OCI-LY7 (cell line): Measurements from ENCODE around the gene TAF3. TPM values are rescaled to one million over a fixed set of nuclear protein-coding genes. Genes with fewer than 3 reads are reported as not detected.

Experiments used
- BruUV-seq: library from RNA; stranded (reverse); fragments of 400-500 nt; replicated peaks from 2 replicates; lab custom pipeline; 2021; lab: Mats Ljungman, UMichigan
- CTCF ChIA-PET: fragments of 300-600 bp; sonication (Branson Sonifier 250); formaldehyde crosslinking; loops from one replicate; lab custom pipeline; 2022; ENCODE audit warnings: antibody characterized with exemption; ENCODE audit not compliant: unreplicated experiment; lab: Charles Lee
- POLR2A ChIA-PET: fragments of 300-600 bp; sonication (Branson Sonifier 250); formaldehyde crosslinking; loops from one replicate; lab custom pipeline; 2022; ENCODE audit warnings: antibody characterized with exemption; lab: Charles Lee
- DNase-seq: peaks from one replicate; pipeline ENCODE4 v3.0.0-alpha.2; 2015; ENCODE audit warnings: low spot score
- H2AFZ ChIP-seq: fragments of 200-600 bp; sonication (generic), shearing (Covaris generic); 2 replicates; pipeline ENCODE4 v1.6.1; 2014; ENCODE audit warnings: mild to moderate bottlenecking, antibody characterized with exemption, low read length, moderate library complexity
- H3K27ac ChIP-seq: fragments of 200-600 bp; sonication (generic); 2 replicates; pipeline ENCODE4 v1.5.1; 2014; ENCODE audit warnings: mixed run types, low read depth, mild to moderate bottlenecking, moderate library complexity, low read length, inconsistent platforms; ENCODE audit not compliant: poor library complexity, severe bottlenecking
- H3K36me3 ChIP-seq: fragments of 200-600 bp; sonication (generic); 2 replicates; pipeline ENCODE4 v1.6.1; 2014; ENCODE audit warnings: mild to moderate bottlenecking, antibody characterized with exemption, low read length, moderate library complexity, mixed read lengths; ENCODE audit not compliant: insufficient read depth
- H3K4me1 ChIP-seq: fragments of 200-600 bp; sonication (generic); 2 replicates; pipeline ENCODE4 v1.5.1; 2014; ENCODE audit warnings: mild to moderate bottlenecking, low read length; ENCODE audit not compliant: insufficient read depth, poor library complexity, severe bottlenecking
- H3K4me2 ChIP-seq: fragments of 200-600 bp; sonication (generic); 2 replicates; pipeline ENCODE4 v1.6.1; 2014; ENCODE audit warnings: mild to moderate bottlenecking, low read length
- H3K4me3 ChIP-seq: fragments of 200-600 bp; sonication (generic); 2 replicates; pipeline ENCODE4 v1.5.1; 2014; ENCODE audit warnings: mild to moderate bottlenecking, low read depth, low read length; ENCODE audit not compliant: poor library complexity, severe bottlenecking
- H3K79me2 ChIP-seq: fragments of 200-600 bp; sonication (generic); 2 replicates; pipeline ENCODE4 v1.6.1; 2016; ENCODE audit warnings: low read depth, mild to moderate bottlenecking, low read length, moderate library complexity, mixed read lengths; ENCODE audit not compliant: insufficient read depth
- H3K9me2 ChIP-seq: fragments of 200-600 bp; sonication (generic); 2 replicates; pipeline ENCODE4 v1.6.1; 2016; ENCODE audit warnings: mild to moderate bottlenecking, low read length, mixed read lengths; ENCODE audit not compliant: insufficient read depth
- H3K9me3 ChIP-seq: fragments of 200-600 bp; sonication (generic); 2 replicates; pipeline ENCODE4 v1.6.1; 2014; ENCODE audit warnings: mild to moderate bottlenecking, mixed run types, low read length, mixed read lengths
- H4K20me1 ChIP-seq: fragments of 200-600 bp; sonication (generic); 2 replicates; pipeline ENCODE4 v1.6.1; 2014; ENCODE audit warnings: mild to moderate bottlenecking, antibody characterized with exemption, low read length, moderate library complexity, mixed read lengths; ENCODE audit not compliant: insufficient read depth
- EZH2phosphoT487 ChIP-seq: fragments of 200-600 bp; sonication (generic); IDR thresholded peaks from 2 replicates; pipeline ENCODE4 v1.6.1; 2018; ENCODE audit warnings: low read depth, borderline replicate concordance, mild to moderate bottlenecking, mixed run types, antibody characterized with exemption, low read length, moderate library complexity, mixed read lengths
- intact Hi-C: fragments of 100-400 bp; cut with micrococcal nuclease; formaldehyde crosslinking; loops from one replicate; pipeline ENCODE4 v1.10.0; 2022; ENCODE audit not compliant: unreplicated experiment
- total RNA-seq, 2 experiments: library from RNA; depleted of rRNA in 1 of 2; stranded (reverse); fragments of >200 nt in 1 of 2; shearing (Covaris generic) in 1 of 2; gene quantifications; 2 replicates each; pipeline ENCODE4 v1.2.3, GENCODE V29; 2014 to 2022
- TF ChIP-seq, protein P1 (sequence below): fragments of 200-600 bp; sonication (generic); conservative IDR thresholded peaks from 2 replicates; pipeline ENCODE4 v1.5.1; 2014; ENCODE audit warnings: mild to moderate bottlenecking, antibody characterized with exemption, low read length, moderate library complexity, mixed read lengths

The TAF3 gene
- total RNA-seq, 2 experiments from 2014 or later = 3.8 to 11.1 TPM

DNA sequence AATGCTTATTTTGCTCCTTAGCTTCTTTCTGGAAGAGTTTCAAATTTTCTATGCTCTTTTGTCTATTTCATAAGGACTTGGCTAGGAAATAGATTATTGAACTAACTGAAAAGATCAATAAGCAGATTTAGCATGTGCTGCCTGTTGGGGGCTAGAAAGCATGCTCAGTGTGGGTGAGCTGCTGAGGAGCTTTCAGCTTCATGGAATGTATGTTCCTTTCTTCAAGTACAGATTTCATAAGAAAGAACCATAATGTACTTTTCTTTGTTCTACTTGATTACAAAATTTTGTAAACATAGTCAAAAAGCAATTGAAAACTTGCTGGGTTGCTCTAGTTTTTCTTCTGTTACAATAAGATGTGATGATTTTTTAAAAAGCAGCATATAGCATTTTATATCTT, 73.8 kb downstream of the TAF3 start:
- Histone ChIP-seq H3K4me2 (no peak overlapping the region), H3K4me1 (no peaks in the 10 kb centered on the region), H3K79me2 (no peaks in the 10 kb centered on the region), H4K20me1 (peaks cover 7% of the 10 kb centered on the region), H3K4me3 (no peak overlapping the region), H3K36me3 (no peaks in the 10 kb centered on the region), H2AFZ (no peak overlapping the region), H3K9me3 (no peaks in the 10 kb centered on the region), H3K27ac (no peak overlapping the region), H3K9me2 (no peaks in the 10 kb centered on the region)
- BruUV-seq = no TSS peak
- ChIA-PET CTCF (no interaction called here), POLR2A (no interaction called here)
- intact Hi-C loops = no loop called here
- TF ChIP-seq EZH2phosphoT487 = no peak
- TF ChIP-seq, protein P1, sequence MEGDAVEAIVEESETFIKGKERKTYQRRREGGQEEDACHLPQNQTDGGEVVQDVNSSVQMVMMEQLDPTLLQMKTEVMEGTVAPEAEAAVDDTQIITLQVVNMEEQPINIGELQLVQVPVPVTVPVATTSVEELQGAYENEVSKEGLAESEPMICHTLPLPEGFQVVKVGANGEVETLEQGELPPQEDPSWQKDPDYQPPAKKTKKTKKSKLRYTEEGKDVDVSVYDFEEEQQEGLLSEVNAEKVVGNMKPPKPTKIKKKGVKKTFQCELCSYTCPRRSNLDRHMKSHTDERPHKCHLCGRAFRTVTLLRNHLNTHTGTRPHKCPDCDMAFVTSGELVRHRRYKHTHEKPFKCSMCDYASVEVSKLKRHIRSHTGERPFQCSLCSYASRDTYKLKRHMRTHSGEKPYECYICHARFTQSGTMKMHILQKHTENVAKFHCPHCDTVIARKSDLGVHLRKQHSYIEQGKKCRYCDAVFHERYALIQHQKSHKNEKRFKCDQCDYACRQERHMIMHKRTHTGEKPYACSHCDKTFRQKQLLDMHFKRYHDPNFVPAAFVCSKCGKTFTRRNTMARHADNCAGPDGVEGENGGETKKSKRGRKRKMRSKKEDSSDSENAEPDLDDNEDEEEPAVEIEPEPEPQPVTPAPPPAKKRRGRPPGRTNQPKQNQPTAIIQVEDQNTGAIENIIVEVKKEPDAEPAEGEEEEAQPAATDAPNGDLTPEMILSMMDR = no peak
- DNase-seq = no peak

DNA sequence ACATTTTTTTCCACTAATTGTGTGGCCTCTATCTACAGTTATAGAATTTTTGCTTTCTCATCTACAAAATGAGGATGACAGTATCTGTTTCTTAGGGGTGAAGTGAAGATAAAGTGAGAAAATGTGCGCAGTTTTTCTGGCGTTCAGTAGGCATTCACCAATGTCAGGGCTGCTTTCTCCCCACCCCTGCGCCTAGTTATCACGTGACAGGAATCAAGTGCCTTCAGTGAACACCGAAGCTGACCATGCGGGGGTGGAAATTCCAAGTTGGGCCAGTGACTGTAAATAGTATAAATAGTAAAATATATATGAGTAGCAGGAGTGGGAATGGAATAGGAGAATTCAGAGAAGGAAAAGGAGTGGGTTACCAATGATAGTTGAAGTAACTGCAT, 77.4 kb downstream of the TAF3 start:
- ChIA-PET POLR2A (no interaction called here), CTCF (no interaction called here)
- Histone ChIP-seq H3K79me2 (no peaks in the 10 kb centered on the region), H3K4me1 (no peaks in the 10 kb centered on the region), H3K9me2 (no peaks in the 10 kb centered on the region), H3K4me2 (no peak overlapping the region), H3K9me3 (no peaks in the 10 kb centered on the region), H4K20me1 (peaks cover 3% of the 10 kb centered on the region), H2AFZ (no peak overlapping the region), H3K27ac (no peak overlapping the region), H3K4me3 (no peak overlapping the region), H3K36me3 (no peaks in the 10 kb centered on the region)
- no peak for DNase-seq
- TF ChIP-seq, protein P1 = no peak
- TF ChIP-seq EZH2phosphoT487 = no peak
- intact Hi-C loops = no loop called here
- no TSS peak for BruUV-seq

DNA sequence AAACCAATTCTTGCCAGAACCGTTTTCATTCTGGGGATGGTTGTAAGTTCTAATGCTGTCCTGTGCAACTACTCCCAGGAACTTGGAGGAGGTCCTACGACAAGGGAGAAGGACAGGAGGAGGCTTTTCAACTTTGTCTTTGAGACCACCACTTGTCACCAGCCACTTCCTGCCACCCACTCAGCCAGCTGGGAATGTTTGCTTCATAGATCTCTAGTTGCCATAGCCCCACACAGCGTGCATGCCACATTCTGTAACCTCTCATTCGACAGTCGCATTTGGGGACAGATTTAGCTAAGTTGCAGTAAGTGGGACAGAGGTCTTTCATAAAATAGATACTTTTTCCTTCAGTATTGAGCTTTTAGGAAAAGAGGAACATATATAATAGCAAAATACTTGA, 78.0 kb downstream of the TAF3 start:
- CTCF ChIA-PET = no interaction called here

More for the DNA sequence above, 78.0 kb downstream of the TAF3 start:
- H3K27ac ChIP-seq = no peak overlapping the region
- TF ChIP-seq EZH2phosphoT487 = no peak
- TF ChIP-seq, protein P1 = no peak
- no peak overlapping the region for H3K4me2 ChIP-seq
- intact Hi-C loops = no loop called here
- no peaks in the 10 kb centered on the region for H3K9me2 ChIP-seq
- no peak for DNase-seq
- POLR2A ChIA-PET = no interaction called here
- H2AFZ ChIP-seq = no peak overlapping the region
- H3K9me3 ChIP-seq = no peaks in the 10 kb centered on the region
- no peaks in the 10 kb centered on the region; the same call in 1 of the 2 replicates for H4K20me1 ChIP-seq
- no peaks in the 10 kb centered on the region for H3K36me3 ChIP-seq
- H3K4me3 ChIP-seq = no peak overlapping the region
- H3K79me2 ChIP-seq = no peaks in the 10 kb centered on the region
- BruUV-seq = no TSS peak
- H3K4me1 ChIP-seq = no peaks in the 10 kb centered on the region
